SH-SY5Y (cell line): ENCODE data around the gene WWOX.

Source experiments
- GATA2 ChIP-seq: IDR thresholded peaks from 2 replicates; pipeline ENCODE4 v1.6.1; 2011; ENCODE audit warnings: mild to moderate bottlenecking, low read depth, low read length
- GATA3 ChIP-seq: IDR thresholded peaks from 2 replicates; pipeline ENCODE4 v1.6.1; 2011; ENCODE audit warnings: low read depth, mild to moderate bottlenecking, low read length, moderate library complexity

GRCh38 chr16:78647019-78647418, 547.6 kb downstream of the WWOX start:
- TF ChIP-seq GATA3, result no peak
- TF ChIP-seq GATA2, result no peak
